Right lobe of liver (tissue), 6 donors: ENCODE measurements around the gene SLC27A5. TPM values are rescaled to one million over a fixed set of nuclear protein-coding genes. Genes with fewer than 3 reads are reported as not detected.

Experiments used
- ATAC-seq, 4 donors: fragments of 200-7000 bp; cut with Tn5 transposase; one replicate each; pipeline ENCODE4 v1.9.1; 2020; ENCODE audit warnings: mild to moderate bottlenecking in 4 of 4, moderate library complexity in 4 of 4
- DNase-seq, 3 donors: peaks; one replicate each; pipeline ENCODE4 v3.0.0-alpha.2; 2020
- H3K27ac ChIP-seq, 3 donors: fragments of 200-600 bp; one replicate each; pipeline ENCODE4 v1.8.0; 2022
- H3K27me3 ChIP-seq, 2 donors: fragments of 200-600 bp; one replicate each; pipeline ENCODE4 v1.8.0; 2022
- H3K36me3 ChIP-seq, 4 donors: fragments of 200-600 bp; sonication (generic) in 1 of 4; one replicate each; pipeline versions ENCODE4 v1.5.1 to v1.8.0; 2017 to 2022; ENCODE audit warnings: control low read depth in 1 of 4
- H3K4me1 ChIP-seq, 4 donors: fragments of 200-600 bp; sonication (generic) in 1 of 4; one replicate each; pipeline versions ENCODE4 v1.5.1 to v1.8.0; 2017 to 2022; ENCODE audit warnings: control low read depth in 1 of 4
- H3K4me3 ChIP-seq, 3 donors: fragments of 200-600 bp; one replicate each; pipeline ENCODE4 v1.8.0; 2022
- H3K9me3 ChIP-seq, 4 donors: fragments of 200-600 bp; sonication (generic) in 1 of 4; one replicate each; pipeline versions ENCODE4 v1.5.1 to v1.8.0; 2017 to 2022; ENCODE audit warnings: control low read depth in 1 of 4
- CTCF ChIP-seq, 4 donors: fragments of 200-600 bp in 3 of 4; fragments of 450-650 bp in 1 of 4; IDR thresholded peaks; one replicate each; pipeline versions ENCODE4 v1.5.1 to v1.8.0; 2016 to 2022; ENCODE audit warnings: antibody characterized with exemption in 4 of 4, mild to moderate bottlenecking in 2 of 4
- POLR2A ChIP-seq: fragments of 450-650 bp; IDR thresholded peaks from one replicate; pipeline ENCODE4 v1.6.1; 2017; ENCODE audit warnings: antibody characterized with exemption, mild to moderate bottlenecking
- WGBS: methylation state at CpG from one replicate; pipeline ENCODE4 v1.1.6; 2018; ENCODE audit warnings: low coverage, low lambda C conversion rate; ENCODE audit not compliant: insufficient coverage; ENCODE audit errors: missing lambda C conversion rate; 5-methylcytosine and 5-hydroxymethylcytosine counted together
- intact Hi-C, 2 donors: fragments of 100-400 bp; cut with DNase I; formaldehyde crosslinking; loops; one replicate each; pipeline versions ENCODE4 v1.11.2 to v1.14.1; 2022
- total RNA-seq, 6 experiments: library from RNA; depleted of rRNA in 2 of 6; stranded (reverse); fragments of >200 nt in 2 of 6; fragmentation: NEBNext Ultra II Directional in 3 of 6; extraction: Animal tissue kit (Norgen Biotek cat#: 25700) in 3 of 6; gene quantifications; one replicate each; pipeline versions ENCODE4 v1.1.0 to v1.2.4, GENCODE V29; 2016 to 2023
- donor health status: DM: no; HTN: yes; CAD: no.
- donor health status: DM: no; HTN: no; CAD: no.
- donor health status: DM: no; HTN: no; CAD: no.
- donor health status: DM: no; HTN: yes; CAD: no.
- donor health status: DM: no; HTN: yes; CAD: no.

SLC27A5 gene
- total RNA-seq, 6 experiments from 2014 or later = 107 to 737 (median 366) TPM

- Histone ChIP-seq H3K4me3 (no peak overlapping the region), H3K27ac (no peak overlapping the region), H3K27me3 (no peaks in the 10 kb centered on the region), H3K4me1 (peaks cover 0 to 45% (median 21%) of the 10 kb centered on the region in 4 donors), H3K9me3 (no peaks in the 10 kb centered on the region), H3K36me3 (peaks cover 0 to 8% (median 4%) of the 10 kb centered on the region in 4 donors)
- TF ChIP-seq POLR2A = no peak
- intact Hi-C loops = no loop called here
- DNase-seq (no peak), ATAC-seq (no peak)
- 65% methylated on average over 3 of the region's 25 CpGs for WGBS
Observed at GRCh38 chr19:58516246-58516836, 4.5 kb upstream of the SLC27A5 start.

GRCh38 chr19:58515259-58515658, 3.5 kb upstream of the SLC27A5 start:
- TF ChIP-seq CTCF (IDR thresholded peaks at IDR 0.05) = no peak
- TF ChIP-seq POLR2A = no peak
- H3K4me3 ChIP-seq = no peak overlapping the region
- intact Hi-C loops = no loop called here
- peaks cover 0 to 40% (median 19%) of the 10 kb centered on the region in 4 donors for H3K4me1 ChIP-seq
- WGBS = no CpG with 5 or more reads among the region's 2 CpGs
- no peak for DNase-seq
- H3K36me3 ChIP-seq = peaks cover 0 to 8% (median 4%) of the 10 kb centered on the region in 4 donors
- no peak for ATAC-seq
- no peak overlapping the region for H3K27ac ChIP-seq
- no peaks in the 10 kb centered on the region for H3K9me3 ChIP-seq
- H3K27me3 ChIP-seq = no peaks in the 10 kb centered on the region

- Histone ChIP-seq H3K4me1 (peaks cover 0 to 42% (median 18%) of the 10 kb centered on the region in 4 donors), H3K36me3 (peaks cover 0 to 8% (median 4%) of the 10 kb centered on the region in 4 donors), H3K27ac (no peak overlapping the region), H3K27me3 (no peaks in the 10 kb centered on the region), H3K9me3 (no peaks in the 10 kb centered on the region), H3K4me3 (peak overlapping the region; percentile 49 to 60 (median 50))
- no peak for TF ChIP-seq POLR2A
- TF ChIP-seq CTCF (IDR thresholded peaks at IDR 0.05) = no peak
- intact Hi-C loops = no loop called here
- WGBS = 86% methylated on average over 1 of the region's 3 CpGs
- ATAC-seq (no peak), DNase-seq (no peak)
Observed at GRCh38 chr19:58514564-58515022, 2.8 kb upstream of the SLC27A5 start.

- ATAC-seq (peak; percentile 61 to 72 (median 65)), DNase-seq (peak; percentile 93 to 94 (median 94))
- Histone ChIP-seq H3K36me3 (peaks cover 0 to 8% (median 4%) of the 10 kb centered on the region in 4 donors), H3K27ac (peak overlapping the region; percentile 41 to 97 (median 78)), H3K4me3 (peak overlapping the region; percentile 49 to 60 (median 50)), H3K27me3 (no peaks in the 10 kb centered on the region), H3K4me1 (peaks cover 0 to 48% (median 21%) of the 10 kb centered on the region in 4 donors), H3K9me3 (no peaks in the 10 kb centered on the region)
- TF ChIP-seq POLR2A (peak; percentile 69), CTCF (IDR thresholded peaks at IDR 0.05) (peak; percentile 95 to 99 (median 98))
- 5% methylated on average over 19 of the region's 66 CpGs for WGBS
- intact Hi-C loops = no loop called here
Observed at GRCh38 chr19:58513694-58514563, 2.1 kb upstream of the SLC27A5 start.
